SIG-M5 (cell line): ENCODE measurements around the gene SDS.

Source experiments
- DNase-seq: peaks from one replicate; lab custom pipeline; 2025; lab: John Stamatoyannopoulos, UW

Gene SDS

DNA sequence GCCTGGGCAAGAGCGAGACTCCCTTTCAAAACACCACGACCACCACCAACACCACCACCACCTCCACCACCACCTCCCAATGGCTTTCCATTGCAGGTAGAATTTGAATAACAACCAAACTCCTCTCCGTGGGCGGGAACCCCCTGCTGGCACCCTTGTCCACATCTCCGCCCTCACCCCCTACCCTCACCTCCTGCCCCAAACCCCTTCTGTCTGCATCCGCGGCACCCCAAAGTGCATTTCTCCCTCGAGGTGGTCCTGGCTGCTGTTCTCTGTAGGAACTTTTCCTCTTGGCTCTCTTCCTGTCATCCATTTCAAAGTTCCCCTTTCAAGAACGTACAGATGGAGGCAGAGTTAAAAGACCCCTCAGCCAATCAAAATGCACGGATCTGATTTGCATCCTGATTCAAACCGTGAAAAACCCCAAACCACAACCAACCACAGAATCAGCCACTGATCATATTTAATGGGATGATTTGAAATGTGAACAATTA is 22.3 kb upstream of the SDS start:
- no peak for DNase-seq

DNA sequence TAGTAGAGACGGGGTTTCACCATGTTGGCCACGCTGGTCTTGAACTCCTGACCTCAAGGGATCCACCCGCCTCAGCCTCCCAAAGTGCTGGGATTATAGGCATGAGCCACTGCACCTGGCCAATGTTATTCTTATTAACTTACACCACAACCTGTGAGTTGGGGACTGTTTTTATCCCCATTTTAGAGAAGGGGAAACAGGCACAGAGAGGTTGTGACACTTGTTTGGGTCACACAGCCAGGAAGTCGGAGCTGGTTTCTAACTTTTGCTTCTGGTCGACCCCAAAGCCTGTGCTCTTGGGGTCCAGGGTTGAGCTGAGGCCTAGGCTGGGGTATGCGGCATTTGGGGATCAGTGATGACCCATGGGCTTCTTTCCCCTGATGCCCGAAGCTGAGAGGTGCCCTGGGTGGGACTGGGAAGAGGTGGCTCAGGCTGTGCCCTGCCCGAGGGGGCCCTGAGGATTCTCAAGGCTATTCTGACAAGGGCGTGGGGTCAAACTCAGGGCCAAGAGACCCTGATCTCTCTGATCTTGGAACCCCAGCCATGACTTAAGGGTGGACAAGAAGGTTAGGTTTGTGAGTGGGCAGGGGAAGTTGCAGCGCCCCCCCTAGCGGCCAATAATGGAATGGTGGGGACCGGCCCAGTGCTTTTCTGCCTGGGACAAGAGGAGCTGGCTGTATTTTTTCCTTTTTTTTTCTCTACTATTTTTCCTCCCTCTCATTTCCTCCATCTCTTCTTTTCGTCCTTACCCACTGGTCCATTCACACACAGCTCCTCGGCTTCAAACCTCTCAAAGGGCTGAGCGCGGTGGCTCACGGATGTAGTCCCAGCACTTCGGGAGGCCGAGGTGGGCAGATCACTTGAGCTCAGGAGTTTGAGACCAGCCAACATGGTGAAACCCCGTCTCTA is 21.5 kb upstream of the SDS start:
- DNase-seq: no peak

GRCh38 chr12:113424456-113424855 is 20.8 kb upstream of the SDS start:
- DNase-seq: no peak

GRCh38 chr12:113422886-113423669 is 19.4 kb upstream of the SDS start:
- DNase-seq: no peak

DNA sequence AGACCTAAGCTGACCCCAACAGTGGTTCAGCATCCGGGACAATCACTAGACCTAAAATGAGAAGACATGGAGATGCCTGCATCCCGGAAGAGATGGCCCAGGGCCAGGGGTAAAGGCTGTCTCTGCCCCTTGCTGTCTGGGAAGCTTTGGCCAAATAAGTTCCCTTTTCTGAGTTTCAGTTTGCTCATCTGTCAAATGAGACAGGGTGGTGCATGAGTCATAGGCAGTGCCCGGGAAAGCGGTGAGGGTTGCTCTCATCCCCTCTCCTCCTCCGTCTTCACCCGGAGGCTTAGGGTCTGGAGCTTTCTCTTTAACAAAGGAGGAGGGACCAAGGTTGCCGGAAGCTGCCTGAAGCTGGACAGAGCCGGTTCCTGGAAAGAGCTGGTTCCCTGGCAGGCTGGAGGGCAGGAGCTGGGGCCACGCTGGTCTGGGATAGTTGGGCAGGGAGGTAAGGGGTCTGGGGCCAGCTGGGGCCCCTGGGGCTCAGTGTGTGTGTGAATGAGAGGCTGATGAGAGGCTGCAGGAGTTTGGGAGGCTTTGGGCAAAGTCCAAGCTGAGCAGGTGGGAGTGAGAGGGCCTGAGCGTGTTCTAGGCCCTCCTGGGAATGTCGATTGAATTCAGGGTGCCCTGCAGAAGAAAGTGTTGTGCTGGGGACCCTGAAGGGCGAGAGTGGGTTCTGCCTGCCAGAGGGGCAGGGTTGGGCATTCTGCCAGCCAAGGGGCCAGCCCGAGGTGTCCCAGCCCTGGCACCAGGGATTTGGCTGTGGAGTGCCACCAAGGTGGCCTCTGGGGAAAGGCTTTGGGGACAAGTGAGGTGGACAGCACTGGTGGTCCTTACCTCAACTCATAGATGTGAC is 18.6 kb upstream of the SDS start, which contains the start of gene SDSL:
SDSL (plus strand) TSS at position 351 of the 856 bp plus-strand sequence. CDS start 5,603 bp downstream, outside the sequence.
- peak; percentile 97 for DNase-seq

DNA sequence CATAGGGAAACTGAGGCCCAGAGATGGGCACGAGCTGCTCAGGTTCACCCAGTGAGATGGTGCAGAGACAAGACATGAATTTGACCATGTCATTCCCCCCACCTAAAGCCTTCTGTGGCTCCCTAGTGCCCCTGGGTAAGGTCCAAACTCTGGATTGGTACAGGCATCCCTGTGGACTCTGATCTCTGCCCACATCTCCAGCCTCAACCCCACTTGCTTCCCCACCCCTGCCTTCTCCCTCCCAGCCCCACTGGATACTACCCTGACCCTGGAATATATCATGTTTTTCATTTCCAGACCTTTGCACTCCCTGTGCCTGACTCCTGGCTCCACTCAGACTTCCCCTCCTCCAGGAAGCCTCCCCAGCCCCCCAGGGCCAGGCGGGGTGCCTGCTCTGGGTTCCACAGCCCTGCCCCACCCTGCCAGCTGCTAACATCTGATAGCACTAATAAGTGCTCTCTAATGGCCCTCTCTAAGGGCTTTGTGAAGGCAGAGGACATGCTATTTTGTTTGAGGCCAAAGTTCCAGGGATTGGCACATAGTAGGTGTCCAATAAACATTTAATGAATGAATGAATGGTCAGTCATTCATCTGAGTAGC is 17.4 kb upstream of the SDS start:
- no peak for DNase-seq

GRCh38 chr12:113418213-113418879 is 14.7 kb upstream of the SDS start:
- DNase-seq: no peak

DNA sequence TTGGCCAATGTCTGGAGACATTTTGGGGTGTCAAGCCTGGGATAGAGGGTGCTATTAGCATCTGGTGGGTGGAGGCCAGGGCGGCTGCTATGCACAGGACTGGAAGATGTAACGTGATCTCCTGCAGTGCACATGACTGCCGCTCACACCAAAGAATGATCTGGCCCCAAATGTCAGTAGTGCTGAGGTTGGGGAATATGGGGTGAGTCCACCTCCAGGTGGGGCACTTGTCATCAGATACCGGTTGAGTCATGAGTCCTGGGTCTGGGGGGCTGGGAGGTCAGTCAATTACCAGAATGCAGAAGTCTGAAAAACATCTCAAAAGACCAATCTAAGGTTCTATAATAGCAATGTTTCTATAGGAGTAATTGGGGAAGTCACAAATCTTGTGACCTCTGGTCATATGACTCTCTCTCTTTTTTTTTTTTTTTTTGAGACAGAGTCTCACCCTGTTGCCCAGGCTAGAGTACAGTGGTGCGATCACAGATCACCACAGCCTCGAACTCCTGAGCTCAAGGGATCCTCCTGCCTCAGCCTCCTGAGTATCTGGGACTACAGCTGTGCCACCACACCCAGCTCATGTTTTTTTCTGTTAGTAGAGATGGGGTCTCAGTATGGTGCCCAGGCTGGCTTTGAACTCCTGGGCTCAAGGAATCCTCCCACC is 12.5 kb upstream of the SDS start:
- DNase-seq: no peak

DNA sequence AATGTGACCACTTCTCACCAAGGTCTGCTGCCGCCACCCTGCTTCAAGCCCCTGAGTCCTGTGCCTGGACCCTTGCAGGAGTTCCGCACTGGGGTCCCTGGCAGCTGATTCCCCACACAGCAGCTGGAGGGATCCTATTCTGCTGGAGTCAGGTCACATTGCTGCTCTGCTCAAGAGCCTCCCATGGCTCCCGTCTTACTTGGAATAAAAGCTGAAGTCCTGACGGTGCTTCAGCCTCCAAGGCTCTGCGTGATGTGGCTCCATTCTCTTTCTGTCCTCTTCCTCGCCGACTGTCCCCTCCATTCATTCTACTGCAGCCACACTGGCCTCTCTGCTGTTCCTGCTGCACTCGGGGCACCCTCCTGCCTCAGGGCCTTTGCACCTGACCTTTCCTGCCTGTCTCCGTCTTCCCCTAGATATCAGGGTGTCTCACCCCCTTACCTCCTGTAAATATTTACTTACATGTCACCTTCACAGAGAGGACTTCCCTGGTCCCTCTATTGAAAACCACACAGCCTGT is 10.9 kb upstream of the SDS start:
- no peak for DNase-seq

- DNase-seq: no peak
Observed at GRCh38 chr12:113413488-113413939, 9.8 kb upstream of the SDS start.

DNA sequence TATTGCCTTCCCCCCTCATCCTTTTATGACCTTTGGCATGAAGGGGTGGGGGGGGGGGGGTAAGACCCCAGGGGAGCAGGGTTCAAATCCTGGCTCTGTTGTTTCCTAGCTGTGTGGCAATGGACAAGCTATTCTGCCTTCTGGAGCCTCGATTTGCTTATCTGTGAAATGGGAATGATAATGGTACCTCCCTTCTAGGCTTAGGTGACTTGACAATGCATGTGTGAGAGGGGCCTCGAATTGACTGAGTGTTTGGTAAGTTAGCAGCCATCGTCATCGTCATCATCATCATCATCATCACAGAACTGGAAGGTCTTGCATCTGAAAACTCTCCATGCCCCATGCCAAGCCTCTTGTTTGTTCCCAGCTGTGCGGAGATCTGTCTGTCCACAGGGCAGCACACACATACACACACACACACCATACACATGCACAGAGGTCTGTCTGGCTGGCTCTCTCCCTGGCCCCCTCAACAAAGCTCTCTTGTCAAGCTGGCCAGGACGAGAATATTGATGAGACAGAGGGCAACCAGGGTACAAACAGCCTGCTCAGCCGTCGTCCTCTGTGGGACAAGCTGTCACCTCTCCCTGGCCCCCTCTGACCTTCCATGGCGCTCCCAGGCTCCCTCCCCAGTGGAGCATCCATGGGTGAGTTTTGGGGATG is 5.9 kb upstream of the SDS start:
- DNase-seq: no peak

DNA sequence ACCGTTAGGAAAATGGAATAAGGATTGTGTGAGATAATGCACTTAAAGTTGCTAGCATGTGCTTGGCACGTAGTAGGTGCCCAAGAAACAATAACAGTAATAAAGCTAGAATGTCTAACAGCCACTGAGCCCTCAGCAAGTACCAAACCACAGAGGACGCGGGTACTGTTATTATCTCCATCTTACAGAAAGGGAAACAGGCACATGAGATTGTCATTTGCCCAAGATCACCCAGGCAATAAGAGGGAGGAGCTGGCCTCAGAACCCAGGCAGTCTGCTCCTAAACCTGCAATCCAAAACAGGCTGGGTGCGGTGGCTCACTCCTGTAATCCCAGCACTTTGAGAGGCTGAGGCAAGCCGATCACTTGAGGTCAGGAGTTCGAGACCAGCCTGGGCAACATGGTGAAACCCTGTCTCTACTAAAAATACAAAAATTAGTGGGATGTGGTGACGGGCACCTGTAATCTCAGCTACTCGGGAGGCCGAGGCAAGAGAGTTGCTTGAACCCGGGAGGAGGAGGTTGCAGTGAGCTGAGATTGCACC is 5.1 kb upstream of the SDS start:
- DNase-seq: no peak

- no peak for DNase-seq
Observed at GRCh38 chr12:113407931-113408600, 4.4 kb upstream of the SDS start.

- DNase-seq: no peak
Observed at GRCh38 chr12:113405694-113406093, 2.0 kb upstream of the SDS start.

DNA sequence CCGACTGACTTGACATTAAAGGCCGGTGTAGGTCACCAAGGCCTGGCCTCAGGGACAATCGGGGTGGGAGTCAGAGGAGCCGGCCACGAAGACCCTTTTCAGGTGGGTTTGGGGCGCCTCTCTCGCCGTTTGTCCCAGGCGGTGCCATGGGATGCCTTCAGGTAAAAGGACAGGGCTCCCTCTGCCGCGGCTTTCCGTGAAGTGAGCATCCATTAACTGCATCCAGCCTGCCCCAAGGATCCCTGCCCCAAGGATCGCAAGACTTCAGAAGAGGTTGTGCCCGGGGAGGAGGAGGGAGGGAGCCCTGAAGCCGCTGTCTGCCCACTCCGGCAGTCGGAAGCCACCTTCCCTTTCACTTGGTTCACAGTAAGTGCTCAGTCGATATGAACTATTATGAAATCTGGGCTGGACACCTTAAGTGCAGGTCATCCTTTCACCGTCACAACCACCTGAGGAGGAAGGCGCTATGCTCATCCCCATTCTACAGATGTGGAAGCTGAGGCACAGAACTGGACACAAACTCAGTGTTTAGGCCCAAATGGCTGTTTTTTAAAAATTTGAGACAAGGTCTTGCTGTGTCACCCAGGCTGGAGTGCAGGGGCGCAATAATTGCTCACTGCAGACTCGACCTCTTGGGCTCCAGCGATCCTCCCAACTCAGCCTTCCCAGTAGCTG is 964 bp downstream of the SDS start:
- no peak for DNase-seq

DNA sequence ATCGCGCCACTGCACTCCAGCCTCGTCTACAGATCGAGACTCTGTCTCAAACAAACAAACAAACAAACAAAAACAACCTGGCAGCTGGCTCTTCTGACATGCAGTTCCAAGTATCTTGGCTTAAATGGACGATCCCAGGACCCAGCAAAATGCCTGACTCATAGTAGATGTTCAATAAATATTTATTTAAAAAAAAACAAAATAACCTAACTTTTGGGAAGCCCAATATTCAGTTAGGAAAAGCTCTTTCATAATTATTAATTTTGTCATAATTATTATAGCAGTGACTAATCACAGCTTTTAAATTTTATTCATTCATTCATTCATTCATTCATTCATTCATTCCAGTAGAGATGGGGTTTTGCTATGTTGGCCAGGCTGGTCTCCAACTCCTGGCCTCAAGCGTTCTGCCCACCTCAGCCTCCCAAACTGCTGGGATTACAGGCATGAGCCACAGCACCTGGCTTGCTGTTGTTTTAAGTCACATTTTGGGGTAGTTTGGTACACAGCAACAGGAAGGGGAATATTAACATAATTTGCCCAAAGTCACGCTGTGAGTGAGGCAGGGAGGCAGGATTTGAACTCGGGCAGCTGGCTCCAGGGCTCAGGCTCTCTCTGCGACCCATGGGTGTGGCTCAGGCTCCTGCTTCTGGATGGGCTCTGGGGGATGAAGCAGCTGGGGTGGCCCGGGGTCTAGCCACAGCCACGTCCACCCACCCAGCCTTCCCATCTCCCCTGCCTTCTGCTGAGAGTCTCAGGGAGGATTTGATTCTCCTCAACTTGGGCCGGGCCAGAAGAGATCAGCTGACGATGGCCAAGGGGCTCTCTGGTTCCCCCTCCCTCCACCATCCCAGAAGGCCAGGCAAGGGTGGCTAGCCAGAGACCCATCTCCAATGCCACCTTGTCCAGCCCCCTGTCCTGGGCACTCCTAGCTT is 2.4 kb downstream of the SDS start:
- DNase-seq: no peak

- no peak for DNase-seq
Observed at GRCh38 chr12:113400362-113400761, 3.3 kb downstream of the SDS start.
